ENCODE data around the gene MRPS21. TPM values are rescaled to one million over a fixed set of nuclear protein-coding genes. Genes with fewer than 3 reads are reported as not detected.
A peak's percentile ranks its signal among the peaks of the same experiment; 100 is the strongest.

MRPS21 gene
- total and polyA plus RNA-seq, 7 donors, result 50.1 to 87.8 (median 53.8) TPM

- H3K27ac ChIP-seq, result no peak within 1 kb of the TSS
- peak within 1 kb of the TSS; percentile 15 for H3K4me3 ChIP-seq
- peak; percentile 33 to 62 (median 46) for ATAC-seq
- no peaks in the 10 kb centered on the region for H3K36me3 ChIP-seq (ENCODE audit: insufficient read depth in 1 of 2, low read depth in 1 of 2)
- H3K9me3 ChIP-seq, result no peaks in the 10 kb centered on the region
- no peak for TF ChIP-seq CTCF (IDR thresholded peaks at IDR 0.05)
- 23 to 35% (median 28%) methylated on average over 12 to 13 of the region's 13 CpGs for WGBS, 3 donors
- intact Hi-C loops (cut with DNase I), result no loop called here
- H3K4me1 ChIP-seq, result peaks cover 20% of the 10 kb centered on the region
- peak in 1 of 2 donors; percentile 65 for DNase-seq
- H3K27me3 ChIP-seq (ENCODE audit: insufficient read depth in 3 of 3, low read length in 2 of 3), result no peaks in the 10 kb centered on the region
Measured at GRCh38 chr1:150257624-150258585, 35.8 kb upstream of the MRPS21 start, which contains the start of gene CA14. Gene CA14 (plus strand): TSS chr1:150257774. CDS start chr1:150258129, 355 bp downstream.

GRCh38 chr1:150259217-150259616 lies 34.4 kb upstream of the MRPS21 start:
- Histone ChIP-seq H3K27ac (peak overlapping the region; percentile 30), H3K4me1 (peaks cover 20% of the 10 kb centered on the region), H3K36me3 (ENCODE audit: insufficient read depth in 1 of 2, low read depth in 1 of 2) (peaks cover 0 to 4% of the 10 kb centered on the region in 2 donors), H3K27me3 (ENCODE audit: insufficient read depth in 3 of 3, low read length in 2 of 3) (no peaks in the 10 kb centered on the region), H3K9me3 (no peaks in the 10 kb centered on the region), H3K4me3 (no peak overlapping the region)
- DNase-seq (no peak), ATAC-seq (no peak)
- intact Hi-C loops (cut with DNase I), result no loop called here
- 47 to 61% (median 47%) methylated on average over 4 of the region's 4 CpGs for WGBS, 3 donors
- no peak for TF ChIP-seq CTCF (IDR thresholded peaks at IDR 0.05)

GRCh38 chr1:150259758-150260669 lies 33.6 kb upstream of the MRPS21 start:
- peaks cover 6 to 12% of the 10 kb centered on the region in 2 donors for H3K36me3 ChIP-seq (ENCODE audit: insufficient read depth in 1 of 2, low read depth in 1 of 2)
- WGBS, 3 donors, result 16 to 18% (median 17%) methylated on average over 11 of the region's 11 CpGs
- no peak overlapping the region for H3K4me3 ChIP-seq
- TF ChIP-seq CTCF (IDR thresholded peaks at IDR 0.05), result no peak
- no peak overlapping the region for H3K27ac ChIP-seq
- no peaks in the 10 kb centered on the region for H3K9me3 ChIP-seq
- intact Hi-C loops (cut with DNase I), result no loop called here
- ATAC-seq, result peak; percentile 15 to 38 (median 28)
- no peaks in the 10 kb centered on the region for H3K27me3 ChIP-seq (ENCODE audit: insufficient read depth in 3 of 3, low read length in 2 of 3)
- H3K4me1 ChIP-seq, result peaks cover 20% of the 10 kb centered on the region
- no peak for DNase-seq

- intact Hi-C loops (cut with DNase I), result no loop called here
- no peaks in the 10 kb centered on the region for H3K9me3 ChIP-seq
- no peak overlapping the region for H3K4me3 ChIP-seq
- 84 to 88% (median 86%) methylated on average over 6 of the region's 6 CpGs for WGBS, 3 donors
- no peak overlapping the region for H3K27ac ChIP-seq
- H3K4me1 ChIP-seq, result peaks cover 12% of the 10 kb centered on the region
- DNase-seq (no peak), ATAC-seq (no peak)
- TF ChIP-seq CTCF (IDR thresholded peaks at IDR 0.05), result no peak
- peaks cover 12 to 25% of the 10 kb centered on the region in 2 donors for H3K36me3 ChIP-seq (ENCODE audit: insufficient read depth in 1 of 2, low read depth in 1 of 2)
- no peaks in the 10 kb centered on the region for H3K27me3 ChIP-seq (ENCODE audit: insufficient read depth in 3 of 3, low read length in 2 of 3)
Measured at GRCh38 chr1:150261367-150261766, 32.3 kb upstream of the MRPS21 start.

Data from psoas muscle (tissue), 8 donors.